Esophagus squamous epithelium (tissue), 5 donors: ENCODE measurements around the gene CELF4. TPM values are rescaled to one million over a fixed set of nuclear protein-coding genes. Genes with fewer than 3 reads are reported as not detected.

Experiments
- DNase-seq: peaks from one replicate; lab custom pipeline; 2025; lab: John Stamatoyannopoulos, UW
- H3K27ac ChIP-seq, 4 donors: fragments of 200-600 bp; sonication (generic); one replicate each; pipeline ENCODE4 v1.5.1; 2016 to 2019; ENCODE audit warnings: mild to moderate bottlenecking in 1 of 4
- H3K27me3 ChIP-seq, 4 donors: fragments of 200-600 bp; sonication (generic); 1 replicate in 3 of 4; 2 replicates in 1 of 4; pipeline versions ENCODE4 v1.5.1 to v1.6.0; 2017 to 2021; ENCODE audit warnings: antibody characterized with exemption in 1 of 4
- H3K36me3 ChIP-seq, 3 donors: fragments of 200-600 bp; sonication (generic); one replicate each; pipeline ENCODE4 v1.5.1; 2016 to 2019
- H3K4me1 ChIP-seq, 3 donors: fragments of 200-600 bp; sonication (generic); one replicate each; pipeline ENCODE4 v1.5.1; 2017 to 2019
- H3K4me3 ChIP-seq, 4 donors: fragments of 200-600 bp; sonication (generic); 1 replicate in 3 of 4; 2 replicates in 1 of 4; pipeline ENCODE4 v1.5.1; 2016 to 2019; ENCODE audit warnings: mild to moderate bottlenecking in 2 of 4, moderate library complexity in 1 of 4
- H3K9me3 ChIP-seq, 3 donors: fragments of 200-600 bp; sonication (generic); one replicate each; pipeline ENCODE4 v1.5.1; 2016 to 2019
- POLR2A ChIP-seq, 4 donors: fragments of 450-650 bp; IDR thresholded peaks; one replicate each; pipeline ENCODE4 v1.6.1; 2017; ENCODE audit warnings: antibody characterized with exemption in 4 of 4, mild to moderate bottlenecking in 4 of 4, moderate library complexity in 3 of 4
- WGBS, 2 donors: methylation state at CpG; one replicate each; pipeline ENCODE4 v1.1.5; 2018; 5-methylcytosine and 5-hydroxymethylcytosine counted together
- intact Hi-C: fragments of 100-400 bp; cut with DNase I; formaldehyde crosslinking; loops from one replicate; pipeline ENCODE4 v1.15.0; 2022
- total RNA-seq, 4 donors: library from RNA; depleted of rRNA; stranded (reverse); fragments of >200 nt; gene quantifications; one replicate each; pipeline ENCODE4 v1.1.0, GENCODE V29; 2016
- TF ChIP-seq, protein P1 (sequence below), 6 experiments: fragments of 450-650 bp in 4 of 6; fragments of 200-600 bp in 2 of 6; sonication (generic) in 2 of 6; IDR thresholded peaks; one replicate each; pipeline ENCODE4 v1.5.1; 2016 to 2019; ENCODE audit warnings: antibody characterized with exemption in 6 of 6, mild to moderate bottlenecking in 4 of 6, moderate library complexity in 4 of 6
- donor health status: DM: yes; HTN: yes; CAD: no.

The CELF4 gene
- total RNA-seq, 4 donors from 2014 or later = not detected

- no peaks in the 10 kb centered on the region for H3K36me3 ChIP-seq
- no peak overlapping the region for H3K4me3 ChIP-seq
- 79 to 97% methylated on average over 7 of the region's 7 CpGs for WGBS, 2 donors
- H3K27me3 ChIP-seq = peaks cover 0 to 15% (median 0%) of the 10 kb centered on the region in 4 donors
- H3K27ac ChIP-seq = no peak overlapping the region
- H3K4me1 ChIP-seq = no peaks in the 10 kb centered on the region
- intact Hi-C loops = no loop called here
- DNase-seq = no peak
- TF ChIP-seq POLR2A (IDR thresholded peaks at IDR 0.05) = no peak
- H3K9me3 ChIP-seq = no peaks in the 10 kb centered on the region
Observed at GRCh38 chr18:37432436-37433195, 133.0 kb downstream of the CELF4 start.

GRCh38 chr18:37430357-37431076 is 135.1 kb downstream of the CELF4 start:
- H3K36me3 ChIP-seq = no peaks in the 10 kb centered on the region
- DNase-seq = no peak
- no peaks in the 10 kb centered on the region for H3K27me3 ChIP-seq
- intact Hi-C loops = no loop called here
- no peak for TF ChIP-seq POLR2A (IDR thresholded peaks at IDR 0.05)
- TF ChIP-seq, protein P1, sequence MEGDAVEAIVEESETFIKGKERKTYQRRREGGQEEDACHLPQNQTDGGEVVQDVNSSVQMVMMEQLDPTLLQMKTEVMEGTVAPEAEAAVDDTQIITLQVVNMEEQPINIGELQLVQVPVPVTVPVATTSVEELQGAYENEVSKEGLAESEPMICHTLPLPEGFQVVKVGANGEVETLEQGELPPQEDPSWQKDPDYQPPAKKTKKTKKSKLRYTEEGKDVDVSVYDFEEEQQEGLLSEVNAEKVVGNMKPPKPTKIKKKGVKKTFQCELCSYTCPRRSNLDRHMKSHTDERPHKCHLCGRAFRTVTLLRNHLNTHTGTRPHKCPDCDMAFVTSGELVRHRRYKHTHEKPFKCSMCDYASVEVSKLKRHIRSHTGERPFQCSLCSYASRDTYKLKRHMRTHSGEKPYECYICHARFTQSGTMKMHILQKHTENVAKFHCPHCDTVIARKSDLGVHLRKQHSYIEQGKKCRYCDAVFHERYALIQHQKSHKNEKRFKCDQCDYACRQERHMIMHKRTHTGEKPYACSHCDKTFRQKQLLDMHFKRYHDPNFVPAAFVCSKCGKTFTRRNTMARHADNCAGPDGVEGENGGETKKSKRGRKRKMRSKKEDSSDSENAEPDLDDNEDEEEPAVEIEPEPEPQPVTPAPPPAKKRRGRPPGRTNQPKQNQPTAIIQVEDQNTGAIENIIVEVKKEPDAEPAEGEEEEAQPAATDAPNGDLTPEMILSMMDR (IDR thresholded peaks at IDR 0.05) = no peak
- no peaks in the 10 kb centered on the region for H3K9me3 ChIP-seq
- no peaks in the 10 kb centered on the region for H3K4me1 ChIP-seq
- 57 to 72% methylated on average over 4 to 6 of the region's 6 CpGs for WGBS, 2 donors
- H3K27ac ChIP-seq = no peak overlapping the region
- H3K4me3 ChIP-seq = no peak overlapping the region

- Histone ChIP-seq H3K36me3 (no peaks in the 10 kb centered on the region), H3K4me3 (no peak overlapping the region), H3K4me1 (no peaks in the 10 kb centered on the region), H3K27me3 (no peaks in the 10 kb centered on the region), H3K27ac (no peak overlapping the region), H3K9me3 (no peaks in the 10 kb centered on the region)
- TF ChIP-seq POLR2A (IDR thresholded peaks at IDR 0.05) = no peak
- TF ChIP-seq, protein P1 (IDR thresholded peaks at IDR 0.05) = no peak
- DNase-seq = no peak
- 71 to 80% methylated on average over 3 of the region's 4 CpGs for WGBS, 2 donors
- intact Hi-C loops = no loop called here
Observed at GRCh38 chr18:37429791-37430190, 135.8 kb downstream of the CELF4 start.

DNA sequence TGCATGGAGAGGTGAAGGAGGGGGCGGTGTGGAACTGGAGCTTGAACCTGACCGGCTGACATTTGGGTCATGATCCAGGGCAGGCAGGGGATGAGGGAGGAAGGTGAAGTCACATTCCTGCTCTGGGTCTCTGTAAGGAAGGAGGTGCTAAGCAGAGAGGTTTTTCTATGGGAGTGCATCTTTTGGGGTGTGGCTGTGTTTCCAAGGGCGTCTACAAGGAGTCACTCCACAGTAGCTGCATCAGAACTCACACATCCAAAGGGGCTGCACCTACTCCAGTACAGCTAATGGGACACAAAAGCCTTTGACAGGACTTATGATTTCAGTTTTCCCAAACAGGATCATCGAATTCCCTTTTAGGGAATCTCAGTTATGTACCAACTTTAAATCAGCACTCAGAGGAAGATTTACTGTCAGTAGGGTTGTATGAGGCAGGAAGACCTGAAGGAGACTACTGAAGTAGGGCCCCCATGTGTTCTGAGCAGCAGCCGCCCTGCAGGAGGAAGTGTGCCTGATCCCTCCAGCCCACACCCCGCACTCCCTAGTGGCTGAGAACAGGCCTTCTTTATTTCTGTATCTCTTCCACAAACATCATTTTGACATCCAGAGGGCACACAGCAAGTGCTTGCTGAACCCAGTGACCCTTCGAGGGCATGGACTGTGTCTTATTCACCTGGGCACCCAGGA is 137.2 kb downstream of the CELF4 start:
- no peak overlapping the region for H3K4me3 ChIP-seq
- intact Hi-C loops = no loop called here
- no peaks in the 10 kb centered on the region for H3K9me3 ChIP-seq
- 67 to 78% methylated on average over 6 to 7 of the region's 7 CpGs for WGBS, 2 donors
- no peaks in the 10 kb centered on the region for H3K4me1 ChIP-seq
- no peak for DNase-seq
- no peaks in the 10 kb centered on the region for H3K27me3 ChIP-seq
- no peak overlapping the region for H3K27ac ChIP-seq
- H3K36me3 ChIP-seq = no peaks in the 10 kb centered on the region
- no peak for TF ChIP-seq POLR2A (IDR thresholded peaks at IDR 0.05)
- TF ChIP-seq, protein P1 (IDR thresholded peaks at IDR 0.05) = no peak

- no peaks in the 10 kb centered on the region for H3K4me1 ChIP-seq
- H3K36me3 ChIP-seq = no peaks in the 10 kb centered on the region
- no peak for DNase-seq
- no peak for TF ChIP-seq POLR2A (IDR thresholded peaks at IDR 0.05)
- intact Hi-C loops = no loop called here
- H3K27me3 ChIP-seq = peaks cover 0 to under 1% (median 0%) of the 10 kb centered on the region in 4 donors
- 77 to 79% methylated on average over 7 to 12 of the region's 15 CpGs for WGBS, 2 donors
- no peak overlapping the region for H3K27ac ChIP-seq
- no peak overlapping the region for H3K4me3 ChIP-seq
- H3K9me3 ChIP-seq = no peaks in the 10 kb centered on the region
Observed at GRCh38 chr18:37426586-37426985, 139.0 kb downstream of the CELF4 start.
